HFFc6 (cell line): Measurements from ENCODE around the gene SULT1E1. TPM values are rescaled to one million over a fixed set of nuclear protein-coding genes. Genes with fewer than 3 reads are reported as not detected.

Source experiments
- DNase-seq: peaks from one replicate; pipeline ENCODE4 v3.0.0-alpha.2; 2018
- H3K27ac Mint-ChIP-seq: 2 replicates; pipeline ENCODE4 v1.8.0; 2020; ENCODE audit warnings: mild to moderate bottlenecking, mixed read lengths
- H3K27me3 Mint-ChIP-seq: 2 replicates; pipeline ENCODE4 v1.8.0; 2021; ENCODE audit warnings: mild to moderate bottlenecking, moderate library complexity, mixed read lengths; ENCODE audit not compliant: insufficient read depth
- H3K36me3 Mint-ChIP-seq: 2 replicates; pipeline ENCODE4 v1.8.0; 2021; ENCODE audit warnings: low read depth, mixed read lengths
- H3K4me1 Mint-ChIP-seq: 2 replicates; pipeline ENCODE4 v1.8.0; 2020; ENCODE audit warnings: low read depth, mixed read lengths
- H3K4me3 Mint-ChIP-seq: 2 replicates; pipeline ENCODE4 v1.8.0; 2020; ENCODE audit warnings: mild to moderate bottlenecking, moderate library complexity, mixed read lengths
- H3K9me3 Mint-ChIP-seq: 2 replicates; pipeline ENCODE4 v1.8.0; 2020; ENCODE audit warnings: mild to moderate bottlenecking, mixed read lengths
- total RNA-seq, 6 experiments: library from RNA; stranded (reverse); fragmentation: NEBNext Ultra II Directional; extraction: Animal tissue kit (Norgen Biotek cat#: 25700); gene quantifications; 2 replicates in 1 of 6; 3 replicates in 5 of 6; pipeline ENCODE4 v1.2.3, GENCODE V29; 2021
- TF ChIP-seq, protein P1 (sequence below): fragments of 200-600 bp; sonication (generic); IDR thresholded peaks from 2 replicates; pipeline ENCODE4 v1.5.0; 2021; ENCODE audit warnings: antibody characterized with exemption, mild to moderate bottlenecking

Gene SULT1E1
- total RNA-seq, 6 experiments from 2014 or later, result not detected

- TF ChIP-seq, protein P1, sequence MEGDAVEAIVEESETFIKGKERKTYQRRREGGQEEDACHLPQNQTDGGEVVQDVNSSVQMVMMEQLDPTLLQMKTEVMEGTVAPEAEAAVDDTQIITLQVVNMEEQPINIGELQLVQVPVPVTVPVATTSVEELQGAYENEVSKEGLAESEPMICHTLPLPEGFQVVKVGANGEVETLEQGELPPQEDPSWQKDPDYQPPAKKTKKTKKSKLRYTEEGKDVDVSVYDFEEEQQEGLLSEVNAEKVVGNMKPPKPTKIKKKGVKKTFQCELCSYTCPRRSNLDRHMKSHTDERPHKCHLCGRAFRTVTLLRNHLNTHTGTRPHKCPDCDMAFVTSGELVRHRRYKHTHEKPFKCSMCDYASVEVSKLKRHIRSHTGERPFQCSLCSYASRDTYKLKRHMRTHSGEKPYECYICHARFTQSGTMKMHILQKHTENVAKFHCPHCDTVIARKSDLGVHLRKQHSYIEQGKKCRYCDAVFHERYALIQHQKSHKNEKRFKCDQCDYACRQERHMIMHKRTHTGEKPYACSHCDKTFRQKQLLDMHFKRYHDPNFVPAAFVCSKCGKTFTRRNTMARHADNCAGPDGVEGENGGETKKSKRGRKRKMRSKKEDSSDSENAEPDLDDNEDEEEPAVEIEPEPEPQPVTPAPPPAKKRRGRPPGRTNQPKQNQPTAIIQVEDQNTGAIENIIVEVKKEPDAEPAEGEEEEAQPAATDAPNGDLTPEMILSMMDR, result no peak
- no peaks in the 10 kb centered on the region for H3K4me1 Mint-ChIP-seq
- no peak overlapping the region for H3K4me3 Mint-ChIP-seq
- H3K9me3 Mint-ChIP-seq, result peaks cover 27% of the 10 kb centered on the region
- DNase-seq, result no peak
- H3K27me3 Mint-ChIP-seq, result no peaks in the 10 kb centered on the region
- no peaks in the 10 kb centered on the region for H3K36me3 Mint-ChIP-seq
- no peak overlapping the region for H3K27ac Mint-ChIP-seq
Observed at GRCh38 chr4:69859140-69859685, 732 bp downstream of the SULT1E1 start.

- TF ChIP-seq, protein P1, result no peak
- DNase-seq, result no peak
- Mint-ChIP-seq H3K9me3 (peaks cover 24% of the 10 kb centered on the region), H3K36me3 (no peaks in the 10 kb centered on the region), H3K27me3 (no peaks in the 10 kb centered on the region), H3K27ac (no peak overlapping the region), H3K4me3 (no peak overlapping the region), H3K4me1 (no peaks in the 10 kb centered on the region)
Observed at GRCh38 chr4:69858690-69859089, 1.3 kb downstream of the SULT1E1 start.

DNA sequence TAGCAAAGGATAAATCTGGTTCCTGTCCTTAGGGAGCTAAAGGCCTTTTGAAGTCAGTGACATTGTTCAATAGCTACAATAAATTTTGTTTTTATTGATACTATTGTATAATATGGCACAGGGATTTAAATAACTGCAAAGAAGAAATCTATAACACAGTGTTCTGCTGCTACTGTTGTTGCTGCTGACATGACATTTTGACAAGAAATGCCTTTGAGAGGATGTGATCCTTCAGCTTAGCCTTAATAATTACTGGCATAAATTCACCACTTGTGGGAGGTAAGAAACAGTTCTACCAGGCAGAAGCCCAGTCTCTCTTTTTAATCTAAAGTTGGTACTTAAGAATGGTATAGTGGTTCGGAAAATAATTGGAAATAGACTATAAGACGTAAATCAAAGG is 4.1 kb downstream of the SULT1E1 start:
- no peak for DNase-seq
- Mint-ChIP-seq H3K9me3 (peaks cover 8% of the 10 kb centered on the region), H3K36me3 (no peaks in the 10 kb centered on the region), H3K4me3 (no peak overlapping the region), H3K27ac (no peak overlapping the region), H3K4me1 (no peaks in the 10 kb centered on the region), H3K27me3 (no peaks in the 10 kb centered on the region)
- TF ChIP-seq, protein P1, result no peak

DNA sequence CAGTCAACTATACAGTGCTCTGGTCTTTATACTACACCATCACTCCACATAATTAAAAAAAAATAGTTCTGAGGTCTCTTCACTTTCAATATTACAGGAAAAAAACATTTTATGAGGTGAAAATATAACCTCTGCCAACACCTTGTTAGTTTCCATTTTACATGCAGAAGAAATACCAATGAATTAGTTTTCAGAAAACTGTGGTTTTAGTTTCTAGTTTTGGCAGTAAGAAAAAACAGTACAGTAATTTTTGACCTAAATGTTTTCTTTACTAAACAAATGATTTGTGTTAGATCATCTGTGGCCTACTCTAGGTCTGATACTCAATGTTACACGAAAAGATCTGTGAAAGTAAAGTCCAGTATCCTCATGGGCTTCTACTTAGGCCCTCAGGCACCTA is 10.0 kb downstream of the SULT1E1 start:
- TF ChIP-seq, protein P1, result no peak
- no peaks in the 10 kb centered on the region for H3K4me1 Mint-ChIP-seq
- no peak overlapping the region for H3K4me3 Mint-ChIP-seq
- peaks cover 6% of the 10 kb centered on the region for H3K9me3 Mint-ChIP-seq
- no peak for DNase-seq
- no peaks in the 10 kb centered on the region for H3K27me3 Mint-ChIP-seq
- no peaks in the 10 kb centered on the region for H3K36me3 Mint-ChIP-seq
- no peak overlapping the region for H3K27ac Mint-ChIP-seq

DNA sequence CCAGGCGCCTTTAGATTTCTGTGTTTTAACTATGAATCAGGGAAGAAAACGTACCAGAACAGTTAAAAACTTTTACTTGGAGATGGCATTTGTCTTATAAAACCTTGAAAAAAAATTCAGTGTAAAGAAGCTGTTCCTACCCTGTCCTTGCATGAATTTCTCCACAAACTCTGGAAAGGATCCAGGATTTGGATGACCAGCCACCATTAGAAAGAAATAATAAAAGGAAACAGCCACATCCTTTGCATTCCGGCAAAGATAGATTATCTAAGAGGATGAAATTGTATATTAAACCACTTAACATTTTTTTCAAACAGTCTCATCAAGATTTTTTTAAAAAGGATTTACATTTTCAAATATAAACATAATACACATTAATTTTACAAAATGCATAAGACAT is 10.6 kb downstream of the SULT1E1 start:
- Mint-ChIP-seq H3K4me1 (no peaks in the 10 kb centered on the region), H3K4me3 (no peak overlapping the region), H3K27ac (no peak overlapping the region), H3K36me3 (no peaks in the 10 kb centered on the region), H3K9me3 (peaks cover 6% of the 10 kb centered on the region), H3K27me3 (no peaks in the 10 kb centered on the region)
- DNase-seq, result no peak
- TF ChIP-seq, protein P1, result no peak

DNA sequence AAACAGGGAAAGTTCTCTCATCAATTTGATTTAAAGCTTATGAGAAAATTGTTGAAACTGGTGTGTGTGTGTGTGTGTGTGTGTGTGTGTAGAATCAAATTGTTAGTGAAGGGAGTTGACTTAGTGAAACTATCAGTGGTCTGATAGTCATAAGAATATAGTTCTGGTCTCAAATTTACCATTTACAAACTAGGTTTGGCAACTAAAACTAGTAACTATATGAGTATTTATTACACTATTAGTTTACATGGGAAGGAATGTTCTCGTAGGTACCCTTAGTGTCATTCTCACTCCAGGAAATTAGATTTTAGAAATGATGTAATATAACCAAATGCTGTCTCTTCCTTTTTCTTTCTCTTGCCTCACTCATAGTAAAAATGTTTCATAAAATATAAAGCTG is 11.9 kb downstream of the SULT1E1 start:
- Mint-ChIP-seq H3K4me3 (no peak overlapping the region), H3K27me3 (no peaks in the 10 kb centered on the region), H3K27ac (no peak overlapping the region), H3K36me3 (no peaks in the 10 kb centered on the region), H3K9me3 (peaks cover 13% of the 10 kb centered on the region), H3K4me1 (no peaks in the 10 kb centered on the region)
- TF ChIP-seq, protein P1, result no peak
- no peak for DNase-seq
